Chondrocyte (in vitro differentiated cells): ENCODE data around the gene HS6ST3. TPM values are rescaled to one million over a fixed set of nuclear protein-coding genes. Genes with fewer than 3 reads are reported as not detected.

Experiments used
- DNase-seq: peaks from one replicate; pipeline ENCODE4 v3.0.0; 2021; ENCODE audit warnings: mixed read lengths, low spot score
- H3K27ac Mint-ChIP-seq: one replicate; pipeline ENCODE4 v1.8.0; 2021; ENCODE audit warnings: mild to moderate bottlenecking, moderate library complexity, mixed read lengths; ENCODE audit not compliant: unreplicated experiment
- H3K27me3 Mint-ChIP-seq: 2 replicates; pipeline ENCODE4 v1.8.0; 2021; ENCODE audit warnings: low read depth, mixed read lengths
- H3K36me3 Mint-ChIP-seq: 2 replicates; pipeline ENCODE4 v1.8.0; 2021; ENCODE audit warnings: low read depth, mixed read lengths
- H3K4me1 Mint-ChIP-seq: 2 replicates; pipeline ENCODE4 v1.8.0; 2021; ENCODE audit warnings: low read depth, mild to moderate bottlenecking, mixed read lengths
- H3K4me3 Mint-ChIP-seq: one replicate; pipeline ENCODE4 v1.8.0; 2021; ENCODE audit warnings: mild to moderate bottlenecking, moderate library complexity, mixed read lengths; ENCODE audit not compliant: unreplicated experiment
- H3K9me3 Mint-ChIP-seq: 2 replicates; pipeline ENCODE4 v1.8.0; 2021; ENCODE audit warnings: low read depth, mixed read lengths
- CTCF ChIP-seq: fragments of 200-600 bp; sonication (generic); IDR thresholded peaks from 2 replicates; pipeline ENCODE4 v1.5.0; 2021; ENCODE audit warnings: antibody characterized with exemption, mild to moderate bottlenecking, moderate library complexity
- total RNA-seq: library from RNA; stranded (reverse); gene quantifications from 3 replicates; pipeline ENCODE4 v1.2.1, GENCODE V29; 2021

The HS6ST3 gene
- total RNA-seq, 1 donor from 2014 or later = not detected

GRCh38 chr13:96542986-96543385 lies 453.1 kb downstream of the HS6ST3 start:
- Mint-ChIP-seq H3K4me3 (no peak overlapping the region), H3K27ac (no peak overlapping the region), H3K36me3 (no peaks in the 10 kb centered on the region), H3K9me3 (no peaks in the 10 kb centered on the region), H3K4me1 (no peaks in the 10 kb centered on the region), H3K27me3 (no peaks in the 10 kb centered on the region)
- TF ChIP-seq CTCF = no peak
- no peak for DNase-seq

GRCh38 chr13:96544957-96545356 lies 455.1 kb downstream of the HS6ST3 start:
- no peak for DNase-seq
- Mint-ChIP-seq H3K36me3 (no peaks in the 10 kb centered on the region), H3K4me3 (no peak overlapping the region), H3K27me3 (peaks cover 3% of the 10 kb centered on the region), H3K4me1 (no peaks in the 10 kb centered on the region), H3K9me3 (no peaks in the 10 kb centered on the region), H3K27ac (no peak overlapping the region)
- TF ChIP-seq CTCF = no peak

GRCh38 chr13:96546463-96546862 lies 456.6 kb downstream of the HS6ST3 start:
- peaks cover 3% of the 10 kb centered on the region for H3K27me3 Mint-ChIP-seq
- no peaks in the 10 kb centered on the region for H3K4me1 Mint-ChIP-seq
- H3K36me3 Mint-ChIP-seq = no peaks in the 10 kb centered on the region
- no peak overlapping the region for H3K4me3 Mint-ChIP-seq
- no peak for DNase-seq
- H3K27ac Mint-ChIP-seq = no peak overlapping the region
- no peaks in the 10 kb centered on the region for H3K9me3 Mint-ChIP-seq
- no peak for TF ChIP-seq CTCF

GRCh38 chr13:96551546-96551945 lies 461.6 kb downstream of the HS6ST3 start:
- H3K36me3 Mint-ChIP-seq = no peaks in the 10 kb centered on the region
- no peaks in the 10 kb centered on the region for H3K9me3 Mint-ChIP-seq
- no peak for DNase-seq
- H3K27me3 Mint-ChIP-seq = peaks cover 8% of the 10 kb centered on the region
- H3K4me3 Mint-ChIP-seq = no peak overlapping the region
- no peaks in the 10 kb centered on the region for H3K4me1 Mint-ChIP-seq
- TF ChIP-seq CTCF = no peak
- no peak overlapping the region for H3K27ac Mint-ChIP-seq

- no peaks in the 10 kb centered on the region for H3K36me3 Mint-ChIP-seq
- no peak for TF ChIP-seq CTCF
- H3K4me1 Mint-ChIP-seq = no peaks in the 10 kb centered on the region
- no peaks in the 10 kb centered on the region for H3K9me3 Mint-ChIP-seq
- no peak overlapping the region for H3K27ac Mint-ChIP-seq
- peaks cover 8% of the 10 kb centered on the region for H3K27me3 Mint-ChIP-seq
- H3K4me3 Mint-ChIP-seq = no peak overlapping the region
- DNase-seq = no peak
Observed at GRCh38 chr13:96552559-96552958, 462.7 kb downstream of the HS6ST3 start.
